ENCODE results near the gene OPCML. TPM values are rescaled to one million over a fixed set of nuclear protein-coding genes. Genes with fewer than 3 reads are reported as not detected.

The OPCML gene
- total RNA-seq, 4 donors from 2014 or later: 0.33 TPM; not detected in 3

DNA sequence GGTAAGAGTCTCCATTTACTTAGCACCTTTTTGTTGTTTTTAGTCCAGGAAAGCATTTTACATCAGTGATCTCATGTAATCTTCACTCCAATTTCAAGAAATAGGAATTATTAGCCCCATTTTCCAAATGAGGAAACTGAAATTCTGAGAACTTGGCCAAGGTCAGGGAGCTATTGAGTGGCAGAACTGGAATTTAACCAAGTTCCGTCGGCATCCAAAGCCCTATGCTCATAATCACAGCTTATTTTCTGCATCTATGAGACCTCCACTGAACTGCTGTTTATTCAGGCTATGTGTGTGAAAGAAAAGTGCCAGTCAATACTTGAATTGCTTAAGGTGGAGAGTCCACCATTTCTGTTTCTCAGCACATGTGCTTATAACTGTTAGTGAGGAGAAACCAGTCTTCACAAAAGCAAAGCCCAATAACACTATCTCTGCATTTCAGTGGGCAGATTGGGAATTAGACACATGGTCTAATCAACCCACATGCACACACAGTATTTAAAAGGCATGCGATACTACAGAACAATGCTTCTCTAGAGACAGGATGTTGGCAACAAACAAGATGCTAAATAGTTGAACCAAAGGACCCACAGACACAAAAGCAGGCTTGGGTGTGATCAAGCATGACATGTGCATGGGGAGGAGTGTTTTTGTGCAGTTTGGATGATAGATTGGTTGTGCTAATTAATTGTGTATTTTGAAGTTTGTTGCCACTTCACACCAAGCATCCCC lies 780.6 kb downstream of the OPCML start:
- no peaks in the 10 kb centered on the region for H3K27me3 ChIP-seq
- intact Hi-C loops (cut with DNase I): no loop called here
- no peak overlapping the region for H3K27ac ChIP-seq
- 38 to 50% methylated on average over 3 of the region's 3 CpGs for WGBS, 2 donors
- H3K4me3 ChIP-seq (replicated peaks in 1 of 3): no peak overlapping the region
- no peaks in the 10 kb centered on the region for H3K4me1 ChIP-seq
- DNase-seq: no peak
- TF ChIP-seq, protein P1, sequence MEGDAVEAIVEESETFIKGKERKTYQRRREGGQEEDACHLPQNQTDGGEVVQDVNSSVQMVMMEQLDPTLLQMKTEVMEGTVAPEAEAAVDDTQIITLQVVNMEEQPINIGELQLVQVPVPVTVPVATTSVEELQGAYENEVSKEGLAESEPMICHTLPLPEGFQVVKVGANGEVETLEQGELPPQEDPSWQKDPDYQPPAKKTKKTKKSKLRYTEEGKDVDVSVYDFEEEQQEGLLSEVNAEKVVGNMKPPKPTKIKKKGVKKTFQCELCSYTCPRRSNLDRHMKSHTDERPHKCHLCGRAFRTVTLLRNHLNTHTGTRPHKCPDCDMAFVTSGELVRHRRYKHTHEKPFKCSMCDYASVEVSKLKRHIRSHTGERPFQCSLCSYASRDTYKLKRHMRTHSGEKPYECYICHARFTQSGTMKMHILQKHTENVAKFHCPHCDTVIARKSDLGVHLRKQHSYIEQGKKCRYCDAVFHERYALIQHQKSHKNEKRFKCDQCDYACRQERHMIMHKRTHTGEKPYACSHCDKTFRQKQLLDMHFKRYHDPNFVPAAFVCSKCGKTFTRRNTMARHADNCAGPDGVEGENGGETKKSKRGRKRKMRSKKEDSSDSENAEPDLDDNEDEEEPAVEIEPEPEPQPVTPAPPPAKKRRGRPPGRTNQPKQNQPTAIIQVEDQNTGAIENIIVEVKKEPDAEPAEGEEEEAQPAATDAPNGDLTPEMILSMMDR (IDR thresholded peaks at IDR 0.05): no peak
- TF ChIP-seq POLR2A (IDR thresholded peaks at IDR 0.05): no peak
- H3K36me3 ChIP-seq: no peaks in the 10 kb centered on the region
- no peaks in the 10 kb centered on the region for H3K9me3 ChIP-seq

DNA sequence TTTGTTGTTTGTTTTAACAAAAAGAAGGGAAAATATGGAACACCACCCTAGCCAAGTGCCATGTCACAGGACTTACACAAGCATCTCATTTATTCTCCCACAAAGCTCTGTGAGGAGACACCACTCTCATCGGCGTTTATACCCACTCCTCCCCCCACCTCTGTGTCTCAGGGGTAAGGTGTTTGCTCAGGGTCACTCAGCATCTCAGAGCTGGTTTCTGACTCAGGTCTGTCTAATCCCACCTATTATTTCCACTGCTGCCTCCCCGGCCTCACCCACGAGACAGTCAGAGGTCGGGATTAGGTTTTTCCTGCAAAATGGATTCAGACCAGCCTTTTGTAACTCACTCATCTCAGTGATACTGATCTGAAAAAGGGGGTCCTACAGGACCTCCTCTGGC lies 786.0 kb downstream of the OPCML start:
- no peak overlapping the region for H3K4me3 ChIP-seq (replicated peaks in 1 of 3)
- 67 to 69% methylated on average over 5 of the region's 5 CpGs for WGBS, 2 donors
- H3K27ac ChIP-seq: no peak overlapping the region
- H3K9me3 ChIP-seq: no peaks in the 10 kb centered on the region
- intact Hi-C loops (cut with DNase I): no loop called here
- DNase-seq: no peak
- no peaks in the 10 kb centered on the region for H3K27me3 ChIP-seq
- H3K36me3 ChIP-seq: no peaks in the 10 kb centered on the region
- TF ChIP-seq, protein P1 (IDR thresholded peaks at IDR 0.05): no peak
- no peak for TF ChIP-seq POLR2A (IDR thresholded peaks at IDR 0.05)
- no peaks in the 10 kb centered on the region for H3K4me1 ChIP-seq

DNA sequence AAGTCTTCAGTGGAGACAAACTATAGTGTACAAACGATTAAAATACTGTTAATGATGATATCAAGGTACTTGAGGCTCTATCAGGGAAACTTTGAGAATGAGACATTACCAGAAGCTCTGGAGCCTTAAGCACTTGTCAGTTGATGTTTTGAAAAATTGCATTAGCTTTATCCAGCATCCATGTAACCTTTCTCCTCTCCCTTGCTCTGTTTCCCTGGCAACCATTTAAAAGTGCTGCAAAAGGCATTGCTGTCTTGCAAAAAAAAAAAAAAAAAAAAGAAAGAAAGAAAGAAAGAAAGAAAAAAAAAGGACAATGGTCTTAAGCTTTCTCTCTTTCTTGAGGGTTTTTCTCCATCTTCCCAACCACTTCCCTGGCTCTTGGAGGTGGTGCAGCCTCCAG lies 787.0 kb downstream of the OPCML start:
- intact Hi-C loops (cut with DNase I): no loop called here
- Histone ChIP-seq H3K27ac (no peak overlapping the region), H3K27me3 (no peaks in the 10 kb centered on the region), H3K36me3 (no peaks in the 10 kb centered on the region), H3K4me1 (no peaks in the 10 kb centered on the region), H3K9me3 (no peaks in the 10 kb centered on the region), H3K4me3 (replicated peaks in 1 of 3) (no peak overlapping the region)
- 86% methylated on average over 1 of the region's 1 CpG for WGBS, 2 donors
- TF ChIP-seq POLR2A (IDR thresholded peaks at IDR 0.05): no peak
- TF ChIP-seq, protein P1 (IDR thresholded peaks at IDR 0.05): no peak
- DNase-seq: no peak

- no peak overlapping the region for H3K4me3 ChIP-seq (replicated peaks in 1 of 3)
- H3K36me3 ChIP-seq: no peaks in the 10 kb centered on the region
- H3K9me3 ChIP-seq: no peaks in the 10 kb centered on the region
- intact Hi-C loops (cut with DNase I): no loop called here
- no peaks in the 10 kb centered on the region for H3K27me3 ChIP-seq
- TF ChIP-seq, protein P1 (IDR thresholded peaks at IDR 0.05): no peak
- TF ChIP-seq POLR2A (IDR thresholded peaks at IDR 0.05): no peak
- H3K27ac ChIP-seq: no peak overlapping the region
- 63 to 67% methylated on average over 8 of the region's 8 CpGs for WGBS, 2 donors
- H3K4me1 ChIP-seq: no peaks in the 10 kb centered on the region
- no peak for DNase-seq
Observed at GRCh38 chr11:132744771-132745170, 787.5 kb downstream of the OPCML start.

DNA sequence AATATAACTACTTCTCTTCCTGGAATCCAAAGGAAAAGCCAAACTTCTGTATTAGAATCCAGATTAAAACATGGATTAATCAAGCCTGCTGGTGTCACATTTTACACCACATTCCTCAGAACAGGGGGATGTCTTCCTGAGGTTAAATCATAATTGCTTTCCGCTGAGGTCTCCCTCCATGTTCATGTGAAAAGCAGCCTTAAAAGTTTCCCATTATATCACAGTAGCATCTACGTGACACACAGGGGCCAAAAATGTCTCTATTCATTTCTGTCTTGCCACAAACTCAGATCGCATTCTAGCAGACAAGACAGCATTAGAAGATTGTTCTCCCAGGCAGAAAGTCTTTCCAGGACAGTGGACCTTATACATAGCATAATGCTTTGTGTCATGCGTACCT lies 788.7 kb downstream of the OPCML start:
- intact Hi-C loops (cut with DNase I): no loop called here

More for the DNA sequence above, 788.7 kb downstream of the OPCML start:
- TF ChIP-seq, protein P1 (IDR thresholded peaks at IDR 0.05): no peak
- TF ChIP-seq POLR2A (IDR thresholded peaks at IDR 0.05): no peak
- Histone ChIP-seq H3K27ac (no peak overlapping the region), H3K27me3 (no peaks in the 10 kb centered on the region), H3K9me3 (no peaks in the 10 kb centered on the region), H3K36me3 (no peaks in the 10 kb centered on the region), H3K4me3 (replicated peaks in 1 of 3) (no peak overlapping the region), H3K4me1 (no peaks in the 10 kb centered on the region)
- 91 to 94% methylated on average over 4 of the region's 4 CpGs for WGBS, 2 donors
- DNase-seq: no peak
